Measurements from ENCODE around the gene MAML2. TPM values are rescaled to one million over a fixed set of nuclear protein-coding genes. Genes with fewer than 3 reads are reported as not detected.
A peak's percentile ranks its signal among the peaks of the same experiment; 100 is the strongest.

The MAML2 gene
- total and polyA plus RNA-seq, 9 of the 15 experiments (the other 6 are each of a cell fraction or from before 2014, with no cell fraction given): 0.79 to 6.8 (median 4.8) TPM

DNA sequence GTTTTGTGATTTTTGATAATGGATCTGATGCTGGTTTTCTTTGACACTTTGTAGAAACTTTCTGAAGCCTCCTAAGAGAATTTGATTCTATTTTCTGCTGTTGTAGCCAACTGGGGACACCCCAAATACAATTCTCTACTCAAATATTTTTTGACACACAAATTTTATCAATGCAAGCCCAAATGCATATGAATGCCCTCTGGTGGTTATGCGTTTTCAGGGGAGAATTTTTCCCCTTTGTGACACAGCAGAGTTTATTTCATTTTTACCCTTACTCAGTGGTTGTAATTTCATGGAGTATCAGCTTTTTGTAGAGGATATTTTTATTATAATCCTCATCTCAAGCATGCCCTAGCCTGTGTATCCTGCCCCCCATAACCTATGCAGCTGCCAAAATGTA is 374.4 kb downstream of the MAML2 start:
- H4K20me1 ChIP-seq (replicated peaks; ENCODE audit: control insufficient read depth, insufficient read depth, low read length): no peaks in the 10 kb centered on the region
- DNase-seq (ENCODE audit: extremely low read depth in 1 of 4, low spot score in 3 of 4) (peak in 1 of 4 experiments; percentile 25), FAIRE-seq (no peak), ATAC-seq (no peak)
- no peaks in the 10 kb centered on the region for H3K79me2 ChIP-seq (ENCODE audit: control insufficient read depth, insufficient read depth, low read length)
- no peak overlapping the region for H2AFZ ChIP-seq (ENCODE audit: low read depth, low read length)
- no peak overlapping the region for H3K4me2 ChIP-seq (ENCODE audit: insufficient read depth, low read length)
- CTCF ChIA-PET (ENCODE audit: low intra/inter-chr PET ratio): no interaction called here
- H3K9me3 ChIP-seq (replicated peaks; ENCODE audit: control insufficient read depth, insufficient read depth, low read depth, low read length): no peaks in the 10 kb centered on the region
- H3K27ac ChIP-seq (ENCODE audit: extremely low read depth, low read depth, low read length): no peak overlapping the region
- H3K36me3 ChIP-seq (ENCODE audit: control insufficient read depth, insufficient read depth, low read length): no peaks in the 10 kb centered on the region
- no TSS peak for BruUV-seq (replicated peaks)
- H3K27me3 ChIP-seq (ENCODE audit: control insufficient read depth in 2 of 2, insufficient read depth in 2 of 2, low read length in 2 of 2): no peaks in the 10 kb centered on the region
- POLR2A ChIA-PET: interaction anchor here (1.1 kb wide), 1 partner anchor 16 kb away, joined by 3 read pairs; no protein-coding TSS in a partner anchor
- in situ Hi-C loops (cut with MboI) (no loop called here), intact Hi-C loops (cut with micrococcal nuclease) (loop anchor here (1.0 kb wide), 1 partner anchor 119 kb away; no protein-coding TSS in a partner anchor)
- H3K9ac ChIP-seq (ENCODE audit: insufficient read depth in 1 of 2, low read depth in 2 of 2, low read length in 2 of 2): no peak overlapping the region
- H3K4me3 ChIP-seq: no peak overlapping the region
- 6% methylated on average over 1 of the region's 1 CpG for WGBS (ENCODE audit: insufficient coverage, low coverage, missing lambda C conversion rate)
- peaks cover 0 to 5% of the 10 kb centered on the region in 2 experiments; a peak in 3 of 5 replicates for H3K4me1 ChIP-seq (replicated peaks in 1 of 2; ENCODE audit: control insufficient read depth in 2 of 2, insufficient read depth in 2 of 2, low read length in 2 of 2)
- no peaks in the 10 kb centered on the region for H3K9me1 ChIP-seq (ENCODE audit: control insufficient read depth, insufficient read depth, low read length)
- TF ChIP-seq, protein P1, sequence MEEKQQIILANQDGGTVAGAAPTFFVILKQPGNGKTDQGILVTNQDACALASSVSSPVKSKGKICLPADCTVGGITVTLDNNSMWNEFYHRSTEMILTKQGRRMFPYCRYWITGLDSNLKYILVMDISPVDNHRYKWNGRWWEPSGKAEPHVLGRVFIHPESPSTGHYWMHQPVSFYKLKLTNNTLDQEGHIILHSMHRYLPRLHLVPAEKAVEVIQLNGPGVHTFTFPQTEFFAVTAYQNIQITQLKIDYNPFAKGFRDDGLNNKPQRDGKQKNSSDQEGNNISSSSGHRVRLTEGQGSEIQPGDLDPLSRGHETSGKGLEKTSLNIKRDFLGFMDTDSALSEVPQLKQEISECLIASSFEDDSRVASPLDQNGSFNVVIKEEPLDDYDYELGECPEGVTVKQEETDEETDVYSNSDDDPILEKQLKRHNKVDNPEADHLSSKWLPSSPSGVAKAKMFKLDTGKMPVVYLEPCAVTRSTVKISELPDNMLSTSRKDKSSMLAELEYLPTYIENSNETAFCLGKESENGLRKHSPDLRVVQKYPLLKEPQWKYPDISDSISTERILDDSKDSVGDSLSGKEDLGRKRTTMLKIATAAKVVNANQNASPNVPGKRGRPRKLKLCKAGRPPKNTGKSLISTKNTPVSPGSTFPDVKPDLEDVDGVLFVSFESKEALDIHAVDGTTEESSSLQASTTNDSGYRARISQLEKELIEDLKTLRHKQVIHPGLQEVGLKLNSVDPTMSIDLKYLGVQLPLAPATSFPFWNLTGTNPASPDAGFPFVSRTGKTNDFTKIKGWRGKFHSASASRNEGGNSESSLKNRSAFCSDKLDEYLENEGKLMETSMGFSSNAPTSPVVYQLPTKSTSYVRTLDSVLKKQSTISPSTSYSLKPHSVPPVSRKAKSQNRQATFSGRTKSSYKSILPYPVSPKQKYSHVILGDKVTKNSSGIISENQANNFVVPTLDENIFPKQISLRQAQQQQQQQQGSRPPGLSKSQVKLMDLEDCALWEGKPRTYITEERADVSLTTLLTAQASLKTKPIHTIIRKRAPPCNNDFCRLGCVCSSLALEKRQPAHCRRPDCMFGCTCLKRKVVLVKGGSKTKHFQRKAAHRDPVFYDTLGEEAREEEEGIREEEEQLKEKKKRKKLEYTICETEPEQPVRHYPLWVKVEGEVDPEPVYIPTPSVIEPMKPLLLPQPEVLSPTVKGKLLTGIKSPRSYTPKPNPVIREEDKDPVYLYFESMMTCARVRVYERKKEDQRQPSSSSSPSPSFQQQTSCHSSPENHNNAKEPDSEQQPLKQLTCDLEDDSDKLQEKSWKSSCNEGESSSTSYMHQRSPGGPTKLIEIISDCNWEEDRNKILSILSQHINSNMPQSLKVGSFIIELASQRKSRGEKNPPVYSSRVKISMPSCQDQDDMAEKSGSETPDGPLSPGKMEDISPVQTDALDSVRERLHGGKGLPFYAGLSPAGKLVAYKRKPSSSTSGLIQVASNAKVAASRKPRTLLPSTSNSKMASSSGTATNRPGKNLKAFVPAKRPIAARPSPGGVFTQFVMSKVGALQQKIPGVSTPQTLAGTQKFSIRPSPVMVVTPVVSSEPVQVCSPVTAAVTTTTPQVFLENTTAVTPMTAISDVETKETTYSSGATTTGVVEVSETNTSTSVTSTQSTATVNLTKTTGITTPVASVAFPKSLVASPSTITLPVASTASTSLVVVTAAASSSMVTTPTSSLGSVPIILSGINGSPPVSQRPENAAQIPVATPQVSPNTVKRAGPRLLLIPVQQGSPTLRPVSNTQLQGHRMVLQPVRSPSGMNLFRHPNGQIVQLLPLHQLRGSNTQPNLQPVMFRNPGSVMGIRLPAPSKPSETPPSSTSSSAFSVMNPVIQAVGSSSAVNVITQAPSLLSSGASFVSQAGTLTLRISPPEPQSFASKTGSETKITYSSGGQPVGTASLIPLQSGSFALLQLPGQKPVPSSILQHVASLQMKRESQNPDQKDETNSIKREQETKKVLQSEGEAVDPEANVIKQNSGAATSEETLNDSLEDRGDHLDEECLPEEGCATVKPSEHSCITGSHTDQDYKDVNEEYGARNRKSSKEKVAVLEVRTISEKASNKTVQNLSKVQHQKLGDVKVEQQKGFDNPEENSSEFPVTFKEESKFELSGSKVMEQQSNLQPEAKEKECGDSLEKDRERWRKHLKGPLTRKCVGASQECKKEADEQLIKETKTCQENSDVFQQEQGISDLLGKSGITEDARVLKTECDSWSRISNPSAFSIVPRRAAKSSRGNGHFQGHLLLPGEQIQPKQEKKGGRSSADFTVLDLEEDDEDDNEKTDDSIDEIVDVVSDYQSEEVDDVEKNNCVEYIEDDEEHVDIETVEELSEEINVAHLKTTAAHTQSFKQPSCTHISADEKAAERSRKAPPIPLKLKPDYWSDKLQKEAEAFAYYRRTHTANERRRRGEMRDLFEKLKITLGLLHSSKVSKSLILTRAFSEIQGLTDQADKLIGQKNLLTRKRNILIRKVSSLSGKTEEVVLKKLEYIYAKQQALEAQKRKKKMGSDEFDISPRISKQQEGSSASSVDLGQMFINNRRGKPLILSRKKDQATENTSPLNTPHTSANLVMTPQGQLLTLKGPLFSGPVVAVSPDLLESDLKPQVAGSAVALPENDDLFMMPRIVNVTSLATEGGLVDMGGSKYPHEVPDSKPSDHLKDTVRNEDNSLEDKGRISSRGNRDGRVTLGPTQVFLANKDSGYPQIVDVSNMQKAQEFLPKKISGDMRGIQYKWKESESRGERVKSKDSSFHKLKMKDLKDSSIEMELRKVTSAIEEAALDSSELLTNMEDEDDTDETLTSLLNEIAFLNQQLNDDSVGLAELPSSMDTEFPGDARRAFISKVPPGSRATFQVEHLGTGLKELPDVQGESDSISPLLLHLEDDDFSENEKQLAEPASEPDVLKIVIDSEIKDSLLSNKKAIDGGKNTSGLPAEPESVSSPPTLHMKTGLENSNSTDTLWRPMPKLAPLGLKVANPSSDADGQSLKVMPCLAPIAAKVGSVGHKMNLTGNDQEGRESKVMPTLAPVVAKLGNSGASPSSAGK (IDR thresholded peaks at IDR 0.05): no peak
- peak; percentile 29; the same call in 1 of the 2 replicates for TF ChIP-seq SMC3 (conservative IDR thresholded peaks at IDR 0.05; ENCODE audit: insufficient read depth, low read depth, low read length)
- TF ChIP-seq FOXA3 (CRISPR knock-in tag; conservative IDR thresholded peaks at IDR 0.05 in 1 of 2, IDR thresholded peaks at IDR 0.05 in 1 of 2): no peak
- TF ChIP-seq LARP7 (IDR thresholded peaks at IDR 0.05): no peak
- no peak for TF ChIP-seq POLR2B (IDR thresholded peaks at IDR 0.05; ENCODE audit: low read depth, partially characterized antibody)
- TF ChIP-seq HDAC8 (tag; IDR thresholded peaks at IDR 0.05): no peak
- TF ChIP-seq ELK1 (CRISPR knock-in tag; IDR thresholded peaks at IDR 0.05): no peak
- peak in 1 of 2 experiments; percentile 48; a peak in 2 of 4 replicates for TF ChIP-seq RAD21 (CRISPR knock-in tag; conservative IDR thresholded peaks at IDR 0.05 in 1 of 2, IDR thresholded peaks at IDR 0.05 in 1 of 2)
- TF ChIP-seq ZNF253 (CRISPR knock-in tag; conservative IDR thresholded peaks at IDR 0.05): no peak
- TF ChIP-seq ETS2 (tag; IDR thresholded peaks at IDR 0.05; ENCODE audit: borderline replicate concordance, poor library complexity, severe bottlenecking): no peak

Measured in K562 (cell line).